HEK293 (cell line): ENCODE measurements around the gene NUDT9.
A peak's percentile ranks its signal among the peaks of the same experiment; 100 is the strongest.

Source experiments
- CTCF ChIA-PET: fragments of 350-600 bp; formaldehyde crosslinking; extraction: SDS; loops from one replicate; lab custom pipeline; 2021; ENCODE audit warnings: antibody characterized with exemption; lab: Yijun Ruan, JAX
- POLR2A ChIA-PET: fragments of 300-600 bp; formaldehyde crosslinking; extraction: SDS; loops from one replicate; lab custom pipeline; 2020; ENCODE audit warnings: antibody characterized with exemption, inconsistent platforms; lab: Yijun Ruan, JAX
- H3K27ac ChIP-seq: fragments of 200-500 bp; sonication (Bioruptor generic); 2 replicates; pipeline ENCODE4 v1.5.1; 2014; ENCODE audit warnings: low read depth, low read length, control low read depth, inconsistent platforms; ENCODE audit errors: extremely low read depth
- H3K36me3 ChIP-seq, 2 experiments: fragments of 200-500 bp in 1 of 2; sonication (Bioruptor generic) in 1 of 2; 1 replicate in 1 of 2; 2 replicates in 1 of 2; pipeline ENCODE4 v1.5.1; 2014 to 2017; ENCODE audit warnings: inconsistent platforms in 2 of 2, low read length in 2 of 2; ENCODE audit not compliant: control insufficient read depth in 2 of 2, insufficient read depth in 1 of 2
- H3K4me1 ChIP-seq: fragments of 200-500 bp; sonication (Bioruptor generic); 2 replicates; pipeline ENCODE4 v1.5.1; 2014; ENCODE audit warnings: mild to moderate bottlenecking, low read length, inconsistent platforms; ENCODE audit not compliant: control insufficient read depth, insufficient read depth
- H3K4me3 ChIP-seq: 2 replicates; pipeline ENCODE4 v1.5.1; 2011; ENCODE audit warnings: low read depth, mild to moderate bottlenecking, control low read depth, low read length, moderate library complexity
- H3K9me3 ChIP-seq: fragments of 200-500 bp; sonication (Bioruptor generic); 2 replicates; pipeline ENCODE4 v1.5.1; 2014; ENCODE audit warnings: low read depth, low read length, inconsistent platforms; ENCODE audit not compliant: control insufficient read depth, insufficient read depth
- GLIS1 ChIP-seq: fragments of 450-650 bp; formaldehyde crosslinking; IDR thresholded peaks from 2 replicates; pipeline ENCODE4 v1.5.1; 2016; ENCODE audit warnings: missing biosample characterization, missing genetic modification characterization
- IKZF3 ChIP-seq: fragments of 450-650 bp; IDR thresholded peaks from 2 replicates; pipeline ENCODE4 v1.5.0; 2018; ENCODE audit warnings: missing biosample characterization, mild to moderate bottlenecking, missing genetic modification characterization, moderate library complexity
- KLF9 ChIP-seq: fragments of 450-650 bp; formaldehyde crosslinking; IDR thresholded peaks from 2 replicates; pipeline ENCODE4 v1.5.1; 2016; ENCODE audit warnings: missing biosample characterization, missing genetic modification characterization, low read depth
- PRDM4 ChIP-seq: fragments of 450-650 bp; formaldehyde crosslinking; IDR thresholded peaks from 2 replicates; pipeline ENCODE4 v1.5.1; 2017; ENCODE audit warnings: missing biosample characterization, missing genetic modification characterization
- ZFP3 ChIP-seq: fragments of 450-650 bp; formaldehyde crosslinking; IDR thresholded peaks from 2 replicates; pipeline ENCODE4 v1.5.1; 2016; ENCODE audit warnings: low read depth, missing biosample characterization, missing genetic modification characterization
- ZNF121 ChIP-seq: fragments of 450-650 bp; formaldehyde crosslinking; IDR thresholded peaks from 2 replicates; pipeline ENCODE4 v1.5.1; 2016; ENCODE audit warnings: missing biosample characterization, missing genetic modification characterization
- ZNF2 ChIP-seq: fragments of 450-650 bp; formaldehyde crosslinking; IDR thresholded peaks from 2 replicates; pipeline ENCODE4 v1.5.1; 2016; ENCODE audit warnings: missing biosample characterization, missing genetic modification characterization
- ZNF266 ChIP-seq: fragments of 450-650 bp; formaldehyde crosslinking; IDR thresholded peaks from 2 replicates; pipeline ENCODE4 v1.5.1; 2016; ENCODE audit warnings: missing biosample characterization, missing genetic modification characterization, low read depth
- ZNF274 ChIP-seq, 2 experiments: fragments of 200-500 bp in 1 of 2; fragments of 450-650 bp in 1 of 2; sonication (Bioruptor generic) in 1 of 2; formaldehyde crosslinking in 1 of 2; IDR thresholded peaks; 2 replicates each; pipeline versions ENCODE4 v1.5.1 to v1.6.1; 2014 to 2016; ENCODE audit warnings: borderline replicate concordance in 1 of 2, inconsistent platforms in 1 of 2, low read length in 1 of 2, missing biosample characterization in 1 of 2, missing genetic modification characterization in 1 of 2
- ZNF292 ChIP-seq: fragments of 450-650 bp; formaldehyde crosslinking; IDR thresholded peaks from 2 replicates; pipeline ENCODE4 v1.5.1; 2016; ENCODE audit warnings: low read depth, missing biosample characterization, missing genetic modification characterization, borderline replicate concordance
- ZNF311 ChIP-seq: fragments of 450-650 bp; formaldehyde crosslinking; IDR thresholded peaks from 2 replicates; pipeline ENCODE4 v1.5.1; 2017; ENCODE audit warnings: missing biosample characterization, missing genetic modification characterization, borderline replicate concordance
- ZNF366 ChIP-seq: fragments of 450-650 bp; formaldehyde crosslinking; conservative IDR thresholded peaks from 2 replicates; pipeline ENCODE4 v1.5.1; 2016; ENCODE audit warnings: missing biosample characterization, missing genetic modification characterization
- ZNF37A ChIP-seq: fragments of 450-650 bp; IDR thresholded peaks from 2 replicates; pipeline ENCODE4 v1.5.1; 2018; ENCODE audit warnings: missing biosample characterization, missing genetic modification characterization
- ZNF404 ChIP-seq: fragments of 450-650 bp; formaldehyde crosslinking; IDR thresholded peaks from 2 replicates; pipeline ENCODE4 v1.5.1; 2017; ENCODE audit warnings: missing biosample characterization, missing genetic modification characterization
- ZNF544 ChIP-seq: fragments of 450-650 bp; formaldehyde crosslinking; IDR thresholded peaks from 2 replicates; pipeline ENCODE4 v1.5.0; 2017; ENCODE audit warnings: missing biosample characterization, missing genetic modification characterization
- ZNF549 ChIP-seq: fragments of 450-650 bp; IDR thresholded peaks from 2 replicates; pipeline ENCODE4 v1.5.1; 2018; ENCODE audit warnings: missing biosample characterization, missing genetic modification characterization, mild to moderate bottlenecking, inconsistent platforms, moderate library complexity
- ZNF561 ChIP-seq: fragments of 450-650 bp; IDR thresholded peaks from 2 replicates; pipeline ENCODE4 v1.5.1; 2018; ENCODE audit warnings: missing biosample characterization, missing genetic modification characterization, borderline replicate concordance
- ZNF624 ChIP-seq: fragments of 450-650 bp; formaldehyde crosslinking; IDR thresholded peaks from 2 replicates; pipeline ENCODE4 v1.5.1; 2017; ENCODE audit warnings: missing biosample characterization, missing genetic modification characterization

The NUDT9 gene

GRCh38 chr4:87428979-87429378 lies 6.6 kb downstream of the NUDT9 start:
- Histone ChIP-seq H3K27ac (no peak overlapping the region), H3K4me3 (no peak overlapping the region), H3K4me1 (no peaks in the 10 kb centered on the region; the same call in 1 of the 2 replicates), H3K9me3 (no peaks in the 10 kb centered on the region), H3K36me3 (no peaks in the 10 kb centered on the region)
- CTCF ChIA-PET, result no interaction called here
- no peak for TF ChIP-seq ZNF544 (tag by site-specific recombination)
- TF ChIP-seq ZNF121 (tag by site-specific recombination), result peak; percentile 23; the same call in 1 of the 2 replicates
- POLR2A ChIA-PET, result no interaction called here

GRCh38 chr4:87430038-87430437 lies 7.7 kb downstream of the NUDT9 start:
- no peak overlapping the region for H3K4me3 ChIP-seq
- no peaks in the 10 kb centered on the region for H3K9me3 ChIP-seq
- ChIA-PET POLR2A (no interaction called here), CTCF (no interaction called here)
- H3K27ac ChIP-seq, result no peak overlapping the region
- TF ChIP-seq PRDM4 (tag by site-specific recombination), result no peak
- TF ChIP-seq ZNF549 (tag by site-specific recombination), result peak; percentile 55
- TF ChIP-seq, all 188 proteins: peak for 1
- peaks cover 0 to 2% of the 10 kb centered on the region in 2 experiments; a peak in 1 of 3 replicates for H3K36me3 ChIP-seq
- no peaks in the 10 kb centered on the region; the same call in 1 of the 2 replicates for H3K4me1 ChIP-seq

- no peak overlapping the region for H3K4me3 ChIP-seq
- ChIA-PET CTCF (no interaction called here), POLR2A (no interaction called here)
- TF ChIP-seq ZNF624 (tag by site-specific recombination) (no peak), IKZF3 (tag by site-specific recombination) (no peak), ZNF404 (tag by site-specific recombination) (no peak), ZNF366 (tag by site-specific recombination) (no peak), ZNF561 (tag by site-specific recombination) (no peak), ZNF37A (tag by site-specific recombination) (no peak), ZNF311 (tag by site-specific recombination) (no peak), ZNF2 (tag by site-specific recombination) (no peak), KLF9 (no peak), ZNF274 (IDR thresholded peaks at IDR 0.05; ENCODE audit: low read length) (no peak), ZNF274 (tag by site-specific recombination; IDR thresholded peaks at IDR 0.05; ENCODE audit: borderline replicate concordance) (no peak), ZFP3 (no peak), GLIS1 (tag by site-specific recombination) (no peak), ZNF266 (tag by site-specific recombination) (no peak), ZNF292 (tag by site-specific recombination) (no peak)
- H3K27ac ChIP-seq, result no peak overlapping the region
- peaks cover 0 to 19% of the 10 kb centered on the region in 2 experiments; a peak in 2 of 3 replicates for H3K36me3 ChIP-seq
- no peaks in the 10 kb centered on the region; the same call in 1 of the 2 replicates for H3K4me1 ChIP-seq
- H3K9me3 ChIP-seq, result no peaks in the 10 kb centered on the region
Observed at GRCh38 chr4:87433342-87433741, 11.0 kb downstream of the NUDT9 start.
